Smooth muscle cell (in vitro differentiated cells): ENCODE measurements around the gene NMT1. TPM values are rescaled to one million over a fixed set of nuclear protein-coding genes. Genes with fewer than 3 reads are reported as not detected.

Experiments used
- DNase-seq: peaks from one replicate; lab custom pipeline; 2025; ENCODE audit not compliant: unreplicated experiment; lab: John Stamatoyannopoulos, UW
- H2AFZ ChIP-seq: fragments of 200-600 bp; sonication (generic); 2 replicates; pipeline ENCODE4 v1.6.0; 2016; ENCODE audit warnings: antibody characterized with exemption, low read depth, mild to moderate bottlenecking
- H3F3A ChIP-seq: fragments of 200-600 bp; sonication (generic); 2 replicates; pipeline ENCODE4 v1.6.0; 2017; ENCODE audit warnings: antibody characterized with exemption, low read depth
- H3K27ac ChIP-seq: fragments of 200-600 bp; sonication (generic); 2 replicates; pipeline ENCODE4 v1.5.1; 2016; ENCODE audit warnings: low read depth, mild to moderate bottlenecking
- H3K27me3 ChIP-seq: fragments of 200-600 bp; sonication (generic); 2 replicates; pipeline ENCODE4 v1.6.1; 2016; ENCODE audit warnings: low read depth, mild to moderate bottlenecking
- H3K36me3 ChIP-seq: fragments of 200-600 bp; sonication (generic); 2 replicates; pipeline ENCODE4 v1.5.1; 2016; ENCODE audit warnings: low read depth
- H3K4me1 ChIP-seq: fragments of 200-600 bp; sonication (generic); 2 replicates; pipeline ENCODE4 v1.5.1; 2016; ENCODE audit warnings: low read depth
- H3K4me2 ChIP-seq: fragments of 200-600 bp; sonication (generic); 2 replicates; pipeline ENCODE4 v1.6.0; 2016; ENCODE audit warnings: mild to moderate bottlenecking
- H3K4me3 ChIP-seq: fragments of 200-600 bp; sonication (generic); 2 replicates; pipeline ENCODE4 v1.5.1; 2016; ENCODE audit warnings: mild to moderate bottlenecking
- H3K79me2 ChIP-seq: fragments of 200-600 bp; sonication (generic); 2 replicates; pipeline ENCODE4 v1.6.0; 2016; ENCODE audit warnings: low read depth, mild to moderate bottlenecking
- H3K9ac ChIP-seq: fragments of 200-600 bp; sonication (generic); 2 replicates; pipeline ENCODE4 v1.6.0; 2016; ENCODE audit warnings: low read depth
- H3K9me3 ChIP-seq: fragments of 200-600 bp; sonication (generic); replicated peaks from 2 replicates; pipeline ENCODE4 v1.5.1; 2016; ENCODE audit warnings: low read depth
- H4K20me1 ChIP-seq: fragments of 200-600 bp; sonication (generic); 2 replicates; pipeline ENCODE4 v1.6.0; 2016; ENCODE audit warnings: low read depth
- WGBS: methylation state at CpG from one replicate; pipeline ENCODE4 v1.1.7; 2016; ENCODE audit warnings: low lambda C conversion rate; 5-methylcytosine and 5-hydroxymethylcytosine counted together
- polyA plus RNA-seq: library from polyadenylated mRNA; unstranded; fragments of >200 nt; fragmentation: Nextera tagmentation; extraction: Ambion mirVana; gene quantifications from 2 replicates; pipeline ENCODE4 v1.2.1, GENCODE V29; 2016
- total RNA-seq: library from RNA; depleted of rRNA; stranded (reverse); fragments of >200 nt; gene quantifications from 2 replicates; pipeline ENCODE4 v1.2.3, GENCODE V29; 2014
- TF ChIP-seq, protein P1 (sequence below): fragments of 200-600 bp; sonication (generic); IDR thresholded peaks from 2 replicates; pipeline ENCODE4 v1.5.1; 2017; ENCODE audit warnings: borderline replicate concordance, mild to moderate bottlenecking, antibody characterized with exemption; ENCODE audit not compliant: insufficient read depth, poor library complexity, severe bottlenecking

Gene NMT1
- total and polyA plus RNA-seq, 2 experiments from 2014 or later: 87.6 to 105 TPM

- TF ChIP-seq, protein P1, sequence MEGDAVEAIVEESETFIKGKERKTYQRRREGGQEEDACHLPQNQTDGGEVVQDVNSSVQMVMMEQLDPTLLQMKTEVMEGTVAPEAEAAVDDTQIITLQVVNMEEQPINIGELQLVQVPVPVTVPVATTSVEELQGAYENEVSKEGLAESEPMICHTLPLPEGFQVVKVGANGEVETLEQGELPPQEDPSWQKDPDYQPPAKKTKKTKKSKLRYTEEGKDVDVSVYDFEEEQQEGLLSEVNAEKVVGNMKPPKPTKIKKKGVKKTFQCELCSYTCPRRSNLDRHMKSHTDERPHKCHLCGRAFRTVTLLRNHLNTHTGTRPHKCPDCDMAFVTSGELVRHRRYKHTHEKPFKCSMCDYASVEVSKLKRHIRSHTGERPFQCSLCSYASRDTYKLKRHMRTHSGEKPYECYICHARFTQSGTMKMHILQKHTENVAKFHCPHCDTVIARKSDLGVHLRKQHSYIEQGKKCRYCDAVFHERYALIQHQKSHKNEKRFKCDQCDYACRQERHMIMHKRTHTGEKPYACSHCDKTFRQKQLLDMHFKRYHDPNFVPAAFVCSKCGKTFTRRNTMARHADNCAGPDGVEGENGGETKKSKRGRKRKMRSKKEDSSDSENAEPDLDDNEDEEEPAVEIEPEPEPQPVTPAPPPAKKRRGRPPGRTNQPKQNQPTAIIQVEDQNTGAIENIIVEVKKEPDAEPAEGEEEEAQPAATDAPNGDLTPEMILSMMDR: no peak
- H3F3A ChIP-seq: peaks cover 7% of the 10 kb centered on the region
- no peaks in the 10 kb centered on the region for H3K36me3 ChIP-seq
- WGBS: 89% methylated on average over 13 of the region's 13 CpGs
- DNase-seq: no peak
- H3K9me3 ChIP-seq: no peaks in the 10 kb centered on the region
- H3K79me2 ChIP-seq: no peaks in the 10 kb centered on the region
- peaks cover 16% of the 10 kb centered on the region for H3K4me1 ChIP-seq
- no peak overlapping the region for H3K4me2 ChIP-seq
- no peak overlapping the region for H3K9ac ChIP-seq
- no peak overlapping the region for H3K27ac ChIP-seq
- no peak overlapping the region for H2AFZ ChIP-seq
- no peak overlapping the region for H3K4me3 ChIP-seq
- H3K27me3 ChIP-seq: peaks cover 18% of the 10 kb centered on the region
- H4K20me1 ChIP-seq: no peaks in the 10 kb centered on the region
Observed at GRCh38 chr17:45022655-45023339, 38.3 kb upstream of the NMT1 start.

- Histone ChIP-seq H3K27me3 (no peaks in the 10 kb centered on the region), H3K36me3 (peaks cover 3% of the 10 kb centered on the region), H3K4me1 (no peaks in the 10 kb centered on the region), H3K4me2 (no peak overlapping the region), H3K27ac (no peak overlapping the region), H3K79me2 (no peaks in the 10 kb centered on the region), H2AFZ (no peak overlapping the region), H3K9ac (no peak overlapping the region), H4K20me1 (peaks cover 4% of the 10 kb centered on the region), H3F3A (no peaks in the 10 kb centered on the region), H3K9me3 (no peaks in the 10 kb centered on the region), H3K4me3 (no peak overlapping the region)
- TF ChIP-seq, protein P1: no peak
- 97% methylated on average over 7 of the region's 7 CpGs for WGBS
- DNase-seq: no peak
Observed at GRCh38 chr17:45029096-45029495, 32.0 kb upstream of the NMT1 start.

- H3K4me3 ChIP-seq: no peak overlapping the region
- H3K9ac ChIP-seq: no peak overlapping the region
- H3K27me3 ChIP-seq: no peaks in the 10 kb centered on the region
- H3K27ac ChIP-seq: no peak overlapping the region
- H3K79me2 ChIP-seq: no peaks in the 10 kb centered on the region
- H2AFZ ChIP-seq: no peak overlapping the region
- 97% methylated on average over 17 of the region's 17 CpGs for WGBS
- no peak overlapping the region for H3K4me2 ChIP-seq
- H3K4me1 ChIP-seq: no peaks in the 10 kb centered on the region
- DNase-seq: no peak
- H3K36me3 ChIP-seq: peaks cover 3% of the 10 kb centered on the region
- TF ChIP-seq, protein P1: no peak
- no peaks in the 10 kb centered on the region for H3F3A ChIP-seq
- H4K20me1 ChIP-seq: peaks cover 12% of the 10 kb centered on the region
- H3K9me3 ChIP-seq: no peaks in the 10 kb centered on the region
Observed at GRCh38 chr17:45029758-45030423, 31.2 kb upstream of the NMT1 start.
